ENCODE results near the gene LAMA3.
A peak's percentile ranks its signal among the peaks of the same experiment; 100 is the strongest.
"Not testable (repeated sequence)": the region's sequence is repeated elsewhere in the genome, so short reads cannot be mapped to it uniquely, and the experiment has no call there.

Gene LAMA3

DNA sequence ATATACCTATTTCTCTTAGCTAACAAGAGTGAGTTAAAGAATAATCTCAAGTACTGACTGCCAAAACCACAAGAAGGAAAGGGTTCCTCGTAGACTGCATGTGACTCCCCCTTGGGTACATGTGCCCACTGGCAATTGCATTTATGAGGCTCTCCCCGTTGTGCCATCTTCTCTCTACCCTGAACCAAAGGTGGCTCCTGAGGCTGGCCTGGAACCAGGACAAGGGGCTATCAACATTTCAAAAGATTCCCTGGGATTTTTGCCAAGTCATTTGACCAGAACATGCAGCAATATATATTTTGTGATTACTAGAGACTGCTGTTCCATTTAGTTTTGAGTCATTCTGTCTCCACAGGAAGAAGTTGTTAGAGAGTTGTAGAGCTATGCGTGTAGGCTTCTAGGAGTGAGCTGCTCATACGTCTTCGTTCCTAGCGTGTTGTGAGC is 45.8 kb downstream of the LAMA3 start:
- DNase-seq = peak; percentile 83

DNA sequence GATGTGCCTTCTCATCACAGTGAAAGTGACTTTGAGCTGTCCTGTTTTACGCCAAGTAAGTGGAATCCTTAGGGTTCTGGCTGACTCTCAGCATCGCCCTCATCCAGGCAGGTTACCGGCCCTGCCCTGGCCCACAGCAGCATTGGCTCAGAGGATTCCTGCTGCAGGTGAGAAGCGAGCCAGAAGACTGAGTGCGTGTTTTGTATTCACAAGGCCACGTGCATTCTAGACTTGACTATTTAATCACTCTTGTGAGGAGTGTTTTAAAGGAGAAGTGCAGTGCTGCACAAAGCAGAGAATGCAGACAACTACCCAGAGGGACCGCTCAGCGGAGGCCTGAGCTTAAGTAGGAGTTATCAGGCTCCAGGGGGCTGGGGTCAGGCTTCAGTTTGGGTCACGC is 48.3 kb downstream of the LAMA3 start:
- DNase-seq = no peak

DNA sequence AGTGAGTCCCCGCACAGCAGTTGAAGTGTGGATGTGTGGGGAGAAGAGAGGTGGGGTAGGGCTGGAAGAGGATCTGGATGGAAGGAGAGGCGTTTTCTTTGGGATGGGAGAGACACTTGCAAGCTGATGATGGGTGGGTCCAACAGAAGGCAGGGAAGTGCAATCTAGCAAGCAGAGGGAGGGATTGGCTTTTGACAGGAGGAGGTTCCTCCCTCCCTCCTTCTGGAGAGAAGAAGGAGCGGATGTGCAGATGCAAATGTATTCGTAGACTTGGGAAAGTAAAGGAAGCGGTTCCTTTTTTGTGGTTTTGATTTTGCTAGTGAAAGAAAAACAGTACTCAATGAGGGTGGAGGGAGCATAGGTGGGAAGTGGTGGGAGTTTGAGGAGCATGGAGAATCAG is 48.9 kb downstream of the LAMA3 start:
- no peak for DNase-seq

DNA sequence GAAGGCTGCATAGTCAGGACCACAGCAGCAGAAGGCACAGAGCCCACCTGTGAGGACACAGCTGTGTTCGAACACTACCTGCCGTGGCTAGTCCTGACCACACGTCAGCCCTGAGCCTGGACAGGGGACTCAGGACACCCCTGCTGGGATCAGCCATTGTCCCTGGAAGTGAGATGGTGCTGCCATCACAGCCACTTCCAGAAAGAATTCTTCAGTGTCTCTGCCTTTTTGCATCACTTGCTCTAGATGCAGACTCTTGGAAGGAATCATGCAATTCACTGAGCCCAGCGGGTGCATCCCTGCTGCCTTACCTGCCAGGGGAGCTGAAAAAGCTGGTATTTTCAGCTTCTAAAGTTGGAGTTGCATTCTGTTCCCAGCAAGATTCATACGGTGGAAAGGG is 49.3 kb downstream of the LAMA3 start:
- no peak for DNase-seq

DNA sequence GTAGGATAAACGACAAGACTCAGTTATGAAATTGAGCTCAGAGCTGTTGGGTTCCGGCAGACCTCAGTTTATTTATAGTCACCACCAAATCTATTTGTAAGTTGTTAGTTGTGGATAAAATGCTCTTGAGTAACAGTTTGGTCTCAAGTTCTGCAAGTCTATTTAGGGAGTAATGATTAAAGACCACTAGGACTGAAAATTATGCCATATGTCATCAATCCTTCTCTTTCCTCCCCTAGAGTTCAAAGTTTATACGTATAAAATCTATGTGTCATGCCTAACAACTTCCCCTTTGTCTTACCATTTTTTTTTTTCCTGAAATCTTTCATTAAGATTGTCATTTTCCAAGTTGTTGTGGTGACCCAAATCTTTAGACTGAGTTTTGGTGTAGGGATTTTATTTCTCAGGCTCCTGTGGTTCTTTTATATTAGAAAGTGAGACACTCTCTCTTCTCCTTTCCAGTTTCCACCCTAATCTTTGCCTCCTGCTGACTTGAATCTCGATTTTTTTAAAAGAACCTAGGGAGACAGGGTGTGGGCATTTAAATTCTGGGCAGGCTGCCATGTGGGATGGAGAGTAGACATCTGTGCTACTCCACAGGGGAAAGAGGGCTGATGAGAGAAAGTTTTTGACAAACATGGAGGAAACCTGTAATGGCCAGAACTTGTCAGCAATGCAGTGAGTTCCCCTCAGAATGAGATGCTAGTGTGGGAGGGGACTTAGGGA is 51.0 kb downstream of the LAMA3 start:
- peak; percentile 8 for DNase-seq

DNA sequence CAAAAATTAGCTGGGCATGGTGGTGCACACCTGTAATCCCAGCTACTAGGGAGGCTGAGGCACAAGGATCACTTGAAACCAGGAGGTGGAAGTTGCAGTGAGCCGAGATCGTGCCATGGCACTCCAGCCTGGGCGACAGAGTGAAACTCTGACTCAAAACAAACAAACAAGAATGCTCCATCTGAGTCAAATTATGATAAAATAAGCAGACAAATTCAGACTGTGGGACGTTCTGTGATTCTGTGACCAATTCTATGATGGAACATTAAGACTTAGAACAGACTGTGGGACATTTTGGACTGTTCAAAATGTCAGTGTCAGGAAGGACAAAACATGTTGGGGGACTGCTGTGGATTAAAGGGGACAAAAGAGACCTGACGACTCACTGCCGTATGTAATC is 52.7 kb downstream of the LAMA3 start:
- not testable (repeated sequence) for DNase-seq

DNA sequence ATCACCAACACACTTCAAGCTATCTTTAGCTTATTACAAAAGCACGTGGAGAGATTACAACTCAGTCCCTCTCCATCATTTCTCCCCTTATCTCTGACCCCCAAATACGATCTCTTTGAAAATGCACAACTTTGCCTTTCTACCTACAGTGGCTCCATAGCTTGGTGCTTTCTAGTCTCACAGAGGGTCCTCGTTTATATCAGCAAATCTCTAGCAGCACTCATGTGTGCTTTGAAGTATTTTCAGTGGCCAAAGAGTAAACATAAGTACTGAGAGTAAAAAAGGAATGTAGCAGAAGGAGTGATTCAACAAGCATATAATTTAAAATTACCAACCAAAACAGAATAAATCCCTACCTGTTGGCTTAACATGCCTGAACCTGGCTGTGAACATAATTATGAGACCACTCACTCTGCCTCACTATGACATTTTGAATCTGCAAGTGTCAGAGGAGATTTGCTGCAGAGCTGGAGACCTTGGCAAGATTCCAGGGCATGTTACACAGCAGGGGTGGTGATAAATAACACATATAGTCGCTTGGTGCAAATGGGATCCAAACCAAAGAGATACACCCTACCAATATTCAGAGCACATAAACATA is 54.6 kb downstream of the LAMA3 start:
- DNase-seq = peak; percentile 90

DNA sequence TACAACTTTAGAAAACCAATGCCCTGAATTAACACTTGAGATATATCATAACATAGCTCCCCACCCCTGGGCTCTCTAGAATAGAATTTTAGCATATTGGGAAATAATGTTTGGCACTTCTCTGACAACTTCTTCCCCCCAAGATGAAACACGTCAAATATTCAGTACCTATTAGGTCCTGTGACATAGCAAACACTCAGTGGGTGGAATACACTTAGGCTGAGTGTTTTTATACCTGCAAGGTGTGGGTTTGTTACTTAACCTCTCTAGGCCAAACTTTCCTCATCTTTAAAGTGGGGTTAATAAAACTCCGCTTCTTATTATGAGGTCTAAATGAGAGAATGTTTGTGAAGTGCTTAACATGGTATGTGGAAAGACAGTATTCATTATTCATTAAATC is 56.1 kb downstream of the LAMA3 start:
- DNase-seq = no peak

DNA sequence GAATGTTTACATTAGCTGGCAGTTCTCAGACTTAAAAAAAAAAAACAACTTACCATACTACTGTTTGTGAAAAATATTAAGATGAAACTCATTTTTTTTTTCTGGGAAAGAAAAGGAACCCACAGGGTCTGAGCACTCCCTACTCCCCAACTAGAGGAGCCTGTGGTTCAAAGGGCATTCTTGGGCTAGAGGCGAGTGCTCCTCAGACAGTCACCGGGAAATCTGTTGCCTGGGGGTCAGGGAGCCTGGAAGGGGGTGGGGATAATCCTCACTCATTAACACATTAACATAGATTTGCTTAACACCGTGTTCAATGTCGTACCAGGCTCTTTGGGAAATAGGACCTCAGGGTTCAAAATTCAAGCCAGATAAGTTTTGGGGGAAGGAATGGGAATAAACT is 57.6 kb downstream of the LAMA3 start:
- DNase-seq = no peak

DNA sequence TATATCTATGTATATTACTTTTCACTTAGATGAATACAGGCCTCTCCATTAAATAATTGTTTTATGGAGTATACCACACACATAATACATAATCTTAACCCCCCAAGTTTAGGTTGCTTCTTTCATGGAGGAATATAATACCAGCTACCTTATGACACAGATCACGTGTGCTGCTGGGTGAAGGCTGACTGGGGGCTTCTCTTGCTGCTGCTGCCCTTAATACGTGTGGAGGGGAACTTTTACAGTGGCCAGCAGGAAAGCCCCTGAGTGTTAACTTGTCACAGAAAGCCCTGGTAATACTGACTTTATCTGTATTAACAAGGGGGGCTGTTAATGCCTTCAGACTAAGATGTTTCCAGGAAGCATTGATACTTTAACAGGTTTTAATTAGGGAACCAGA is 63.1 kb downstream of the LAMA3 start:
- no peak for DNase-seq

DNA sequence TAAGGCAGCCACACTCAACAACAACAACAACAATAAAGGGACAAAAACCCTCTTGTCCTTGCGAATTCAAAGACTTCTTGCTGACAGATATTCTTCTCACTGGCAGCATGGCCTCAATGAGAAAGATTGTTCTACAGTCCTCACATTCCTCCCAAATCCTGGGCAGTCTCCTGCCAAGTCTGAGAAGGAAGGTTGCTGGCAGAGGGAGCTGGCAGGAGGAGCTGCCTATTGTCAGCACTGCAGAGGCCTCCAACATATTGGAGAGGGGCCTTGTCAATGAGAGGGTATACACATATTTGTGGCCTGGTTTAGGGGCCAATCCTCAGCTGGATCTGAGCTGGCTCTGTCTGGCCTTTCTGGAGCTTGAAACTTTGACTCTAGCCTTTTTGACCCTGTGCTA is 63.5 kb downstream of the LAMA3 start:
- DNase-seq = no peak

DNA sequence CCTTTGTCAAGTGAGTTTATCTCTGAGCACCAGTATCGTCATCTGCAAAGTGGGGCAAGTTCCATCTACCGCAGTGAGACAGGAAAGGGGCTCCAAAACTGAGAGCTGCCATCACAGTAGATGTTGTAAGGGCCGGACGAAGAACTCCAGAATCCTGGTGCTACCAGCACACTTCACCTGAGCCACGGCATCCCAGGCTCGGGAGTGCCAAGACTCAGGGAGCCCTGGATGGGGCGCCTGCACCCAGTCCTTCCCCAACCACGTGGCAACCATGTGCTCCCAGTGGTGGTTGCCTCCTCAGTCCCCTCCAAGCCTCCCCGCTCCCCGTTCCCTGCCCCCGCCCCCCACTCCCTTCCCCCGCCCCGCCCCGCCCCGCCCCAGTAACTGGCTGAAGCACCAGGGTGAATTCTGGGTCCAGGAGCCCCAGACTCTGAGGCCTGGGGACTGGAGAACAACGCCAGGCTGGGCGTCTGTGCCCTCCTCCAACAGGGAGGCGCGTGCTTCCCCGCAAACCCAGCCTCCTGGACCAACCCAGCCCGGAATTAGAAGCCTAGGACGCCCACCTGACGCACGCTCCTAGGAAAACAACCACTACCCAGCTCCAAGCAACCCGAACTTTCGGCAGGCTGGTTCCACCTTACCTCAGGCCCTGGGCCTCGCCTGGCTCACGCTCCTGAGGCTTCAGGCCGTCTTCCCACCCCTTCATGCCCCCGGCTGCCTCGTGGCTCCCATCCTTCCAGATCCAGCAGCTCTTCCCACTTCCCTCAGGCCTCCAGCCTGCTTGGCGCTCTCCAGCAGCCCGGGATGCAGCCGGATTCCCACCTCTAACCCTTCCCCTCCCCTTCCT is 67.6 kb downstream of the LAMA3 start:
- DNase-seq = no peak

DNA sequence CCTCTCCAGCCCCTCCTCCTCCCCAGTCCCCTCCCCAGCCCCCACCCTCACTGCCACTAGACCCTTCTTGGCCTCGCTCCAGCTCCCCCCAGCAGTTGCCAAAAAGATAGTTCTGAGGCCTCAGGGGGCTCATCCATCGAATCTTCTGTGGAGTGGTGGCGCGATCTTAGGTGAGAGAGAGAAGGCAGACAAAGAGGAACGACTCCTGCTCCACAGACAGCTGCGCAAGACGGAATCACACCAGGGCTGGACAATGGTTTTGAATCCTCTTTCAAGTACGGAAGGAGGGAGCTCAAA is 68.1 kb downstream of the LAMA3 start:
- no peak for DNase-seq

DNA sequence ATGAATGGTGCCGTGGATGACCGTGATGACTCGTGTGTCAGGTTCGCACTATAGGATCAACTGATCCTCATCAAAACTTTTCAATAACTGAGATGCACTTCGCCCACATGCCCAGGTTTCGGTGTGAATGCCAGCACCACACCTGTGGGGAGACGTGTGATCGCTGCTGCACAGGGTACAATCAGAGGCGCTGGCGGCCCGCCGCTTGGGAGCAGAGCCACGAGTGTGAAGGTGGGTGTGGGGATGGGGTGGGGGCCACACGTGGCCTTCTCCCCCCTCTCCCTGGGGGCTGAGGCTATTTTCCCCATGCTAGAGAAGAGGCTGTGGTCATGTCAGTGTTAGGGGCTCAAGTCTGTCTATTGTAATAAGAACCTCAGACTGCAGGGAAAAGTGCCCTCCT is 69.0 kb downstream of the LAMA3 start:
- DNase-seq = no peak

DNA sequence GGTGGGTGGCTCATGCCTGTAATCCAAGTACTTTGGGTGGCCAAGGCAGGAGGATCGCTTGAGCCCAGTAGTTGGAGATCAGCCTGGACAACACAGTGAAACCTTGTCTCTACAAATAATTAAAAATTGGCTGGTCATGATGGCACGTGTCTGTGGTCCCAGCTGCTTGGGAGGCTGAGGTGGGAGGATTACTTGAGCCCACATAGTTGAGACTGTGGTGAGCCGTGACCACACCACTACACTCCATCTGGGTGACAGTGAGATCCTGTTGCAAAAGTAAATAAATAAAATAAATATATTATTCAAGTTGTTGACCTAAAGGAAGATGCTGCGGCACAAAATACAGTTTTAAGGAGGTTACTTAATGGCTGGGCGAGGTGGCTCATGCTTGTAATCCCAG is 72.7 kb downstream of the LAMA3 start:
- DNase-seq = no peak

DNA sequence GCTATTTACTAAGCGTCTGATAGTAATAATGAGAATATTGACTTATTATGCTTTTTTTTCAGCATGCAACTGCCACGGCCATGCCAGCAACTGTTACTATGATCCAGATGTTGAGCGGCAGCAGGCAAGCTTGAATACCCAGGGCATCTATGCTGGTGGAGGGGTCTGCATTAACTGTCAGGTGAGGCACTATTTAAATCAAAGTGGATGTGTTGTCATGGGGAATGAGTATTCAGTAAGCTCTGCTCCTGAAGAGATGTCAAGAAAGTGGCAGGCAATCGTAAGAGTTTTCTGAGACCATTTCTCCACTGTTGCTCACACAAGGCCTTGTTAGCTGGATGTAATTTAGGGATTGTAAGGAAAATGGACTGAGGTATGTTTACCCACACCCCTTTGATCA is 74.1 kb downstream of the LAMA3 start:
- DNase-seq = no peak

DNA sequence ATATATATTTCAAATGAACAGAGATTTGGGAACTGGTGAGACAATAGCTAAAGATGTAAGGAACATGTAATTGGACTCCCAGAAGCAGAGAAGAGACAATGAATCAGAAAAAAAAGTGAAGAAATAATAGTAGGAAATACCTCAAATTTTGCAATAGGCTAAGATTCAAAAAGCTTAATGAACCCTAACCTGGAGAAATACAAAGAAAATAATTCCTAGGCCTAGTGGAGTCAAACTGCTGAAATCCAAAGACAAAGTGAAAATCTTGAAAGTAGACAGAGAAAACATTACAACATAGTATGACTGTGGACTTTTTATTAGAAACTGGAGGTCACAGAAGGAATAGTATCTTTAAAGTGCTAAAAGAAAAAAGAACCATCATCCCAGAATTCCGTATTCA is 76.7 kb downstream of the LAMA3 start:
- DNase-seq = no peak

DNA sequence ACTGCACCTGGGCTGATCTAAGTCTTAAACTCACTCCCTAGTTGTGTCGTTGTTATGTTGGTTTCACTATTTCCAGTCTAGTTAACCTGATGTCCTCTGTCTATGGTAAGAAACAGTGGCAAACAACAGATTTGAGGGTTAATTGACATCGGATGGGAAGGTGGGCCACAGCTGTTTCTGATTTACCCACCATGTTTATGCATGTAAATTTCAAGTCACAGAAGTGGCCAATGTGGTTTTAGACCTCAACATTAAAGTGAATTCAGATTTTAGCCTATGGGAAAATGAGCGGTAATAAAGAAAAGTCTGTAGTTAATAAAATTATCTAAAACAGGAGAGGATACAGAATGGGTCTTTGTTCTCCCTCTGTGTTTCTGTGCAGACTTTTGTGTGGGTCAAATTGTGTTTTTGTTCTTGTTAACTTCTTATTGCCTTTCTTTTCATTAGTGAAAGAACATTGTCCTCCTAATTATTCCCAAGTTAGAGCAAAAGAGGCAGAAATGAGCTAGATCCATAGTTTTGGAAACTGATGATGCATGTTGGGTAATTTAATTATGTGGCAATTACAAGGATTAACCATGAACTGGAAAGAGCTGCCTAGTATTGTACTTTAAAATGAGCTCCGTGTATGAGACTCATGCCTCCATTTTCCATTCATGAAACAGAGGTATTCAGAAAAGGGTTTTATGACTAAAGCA is 83.2 kb downstream of the LAMA3 start:
- DNase-seq = no peak

DNA sequence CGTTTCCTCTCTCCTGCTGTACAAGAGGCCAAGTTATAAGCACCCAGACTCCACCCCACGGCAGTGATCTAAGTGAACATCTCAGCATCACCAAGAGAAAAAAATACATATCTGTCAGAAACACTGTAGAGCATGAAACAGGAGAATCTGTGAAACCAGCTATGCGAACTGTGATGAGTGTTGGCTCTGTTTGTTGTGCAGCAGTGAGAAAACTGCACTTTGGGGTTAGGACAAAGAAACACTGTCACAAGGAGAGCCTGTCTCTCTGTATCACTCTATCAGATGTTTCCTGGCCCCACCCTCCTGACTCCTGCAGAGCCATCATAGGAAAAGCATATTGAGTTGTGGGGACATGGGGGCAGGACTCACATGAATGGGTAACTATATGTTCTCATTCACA is 87.1 kb downstream of the LAMA3 start:
- no peak for DNase-seq

DNA sequence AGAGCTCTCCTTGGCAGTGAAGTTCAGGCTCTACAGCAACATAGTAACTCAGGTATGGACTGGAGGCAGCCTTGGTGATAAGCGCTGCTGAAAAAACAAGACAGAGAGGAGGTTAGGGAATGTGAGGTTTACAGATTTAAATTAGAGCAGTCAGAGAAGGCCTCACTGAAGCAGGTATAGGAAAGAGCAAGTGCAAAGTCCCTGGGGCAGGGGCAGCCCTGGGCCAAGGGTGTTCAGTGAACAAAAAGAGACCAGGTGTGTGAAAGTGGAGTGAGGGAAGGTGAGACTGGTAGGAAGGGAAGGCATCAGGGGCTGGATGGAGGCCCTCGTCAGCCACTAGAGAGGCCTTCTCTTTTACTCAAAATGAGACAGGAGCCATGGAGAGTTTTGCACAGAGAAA is 89.6 kb downstream of the LAMA3 start:
- no peak for DNase-seq

DNA sequence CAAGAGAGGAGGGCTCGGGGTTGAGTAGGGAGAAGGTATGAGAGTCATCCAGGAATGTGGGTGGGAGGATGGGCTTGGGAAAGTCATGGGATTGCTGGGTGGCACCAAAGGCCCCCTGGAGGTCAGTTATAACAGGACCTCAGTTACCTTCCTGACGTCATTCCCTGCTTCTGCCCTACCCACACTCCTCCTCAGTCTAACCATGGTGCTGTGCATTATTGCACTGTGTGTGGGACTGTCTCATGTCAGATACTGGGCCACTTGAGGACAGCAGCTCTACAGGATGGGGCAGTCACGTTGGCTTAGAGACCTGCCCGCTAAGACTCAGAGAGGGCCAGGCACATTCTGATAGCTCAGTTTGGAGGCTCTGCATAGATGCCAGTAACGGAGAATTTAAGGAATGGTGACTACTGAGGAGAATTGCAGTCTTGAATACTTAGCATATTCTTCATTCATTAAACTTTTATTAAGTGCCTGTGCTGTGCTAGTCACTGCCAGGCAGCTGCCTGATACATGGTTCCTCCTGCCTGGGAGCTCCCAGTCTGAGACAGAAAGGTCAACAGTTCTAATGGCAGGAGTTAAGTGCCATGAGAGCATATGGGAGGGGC is 90.5 kb downstream of the LAMA3 start:
- DNase-seq = no peak

DNA sequence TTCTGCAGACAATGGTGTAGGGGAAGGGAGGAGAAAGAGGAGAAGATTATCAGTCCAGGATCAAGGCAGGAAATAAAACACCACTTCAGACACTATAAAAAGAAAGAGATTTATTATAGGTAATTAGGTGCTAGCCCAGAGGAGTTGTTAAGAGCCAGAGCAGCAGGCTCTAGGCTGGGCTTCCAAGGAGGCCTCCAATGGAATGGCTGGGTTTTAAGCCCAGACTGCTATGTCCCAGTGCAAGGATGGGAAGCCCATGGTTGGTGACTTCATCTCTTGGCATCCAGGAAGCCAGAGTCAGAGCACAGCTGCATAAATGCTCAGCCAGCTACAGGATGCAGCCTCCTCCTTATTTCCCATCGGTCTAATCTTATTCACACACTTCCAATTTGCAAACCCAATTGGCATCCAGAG is 95.6 kb downstream of the LAMA3 start:
- DNase-seq = no peak

DNA sequence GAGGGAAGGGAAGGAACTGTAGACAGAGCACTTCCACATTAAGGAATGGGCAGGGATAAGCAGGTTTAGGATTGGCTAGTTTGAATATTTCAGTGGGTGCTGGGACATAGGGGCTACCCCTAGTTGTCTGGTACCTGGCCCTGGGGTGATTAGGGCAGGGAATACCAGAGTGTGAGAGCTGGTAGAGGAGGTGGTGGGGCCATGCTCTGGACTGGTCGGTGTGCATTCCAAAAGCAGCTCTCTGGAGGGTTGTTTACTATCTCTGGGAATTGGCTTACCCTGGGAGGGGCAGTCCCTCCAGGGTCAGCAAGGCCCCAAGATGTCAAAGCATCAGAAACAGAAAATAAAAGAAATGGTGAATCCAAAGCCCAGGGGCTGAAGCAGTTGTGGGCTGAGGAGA is 103.8 kb downstream of the LAMA3 start:
- DNase-seq = no peak

Measured in DMS79 treated with DMSO at 0.1 percent for 48 hours (cell line).